ENCODE data around the gene CD248. TPM values are rescaled to one million over a fixed set of nuclear protein-coding genes. Genes with fewer than 3 reads are reported as not detected.

Gene CD248
- total RNA-seq, 1 donor from 2014 or later = 11.4 TPM

DNA sequence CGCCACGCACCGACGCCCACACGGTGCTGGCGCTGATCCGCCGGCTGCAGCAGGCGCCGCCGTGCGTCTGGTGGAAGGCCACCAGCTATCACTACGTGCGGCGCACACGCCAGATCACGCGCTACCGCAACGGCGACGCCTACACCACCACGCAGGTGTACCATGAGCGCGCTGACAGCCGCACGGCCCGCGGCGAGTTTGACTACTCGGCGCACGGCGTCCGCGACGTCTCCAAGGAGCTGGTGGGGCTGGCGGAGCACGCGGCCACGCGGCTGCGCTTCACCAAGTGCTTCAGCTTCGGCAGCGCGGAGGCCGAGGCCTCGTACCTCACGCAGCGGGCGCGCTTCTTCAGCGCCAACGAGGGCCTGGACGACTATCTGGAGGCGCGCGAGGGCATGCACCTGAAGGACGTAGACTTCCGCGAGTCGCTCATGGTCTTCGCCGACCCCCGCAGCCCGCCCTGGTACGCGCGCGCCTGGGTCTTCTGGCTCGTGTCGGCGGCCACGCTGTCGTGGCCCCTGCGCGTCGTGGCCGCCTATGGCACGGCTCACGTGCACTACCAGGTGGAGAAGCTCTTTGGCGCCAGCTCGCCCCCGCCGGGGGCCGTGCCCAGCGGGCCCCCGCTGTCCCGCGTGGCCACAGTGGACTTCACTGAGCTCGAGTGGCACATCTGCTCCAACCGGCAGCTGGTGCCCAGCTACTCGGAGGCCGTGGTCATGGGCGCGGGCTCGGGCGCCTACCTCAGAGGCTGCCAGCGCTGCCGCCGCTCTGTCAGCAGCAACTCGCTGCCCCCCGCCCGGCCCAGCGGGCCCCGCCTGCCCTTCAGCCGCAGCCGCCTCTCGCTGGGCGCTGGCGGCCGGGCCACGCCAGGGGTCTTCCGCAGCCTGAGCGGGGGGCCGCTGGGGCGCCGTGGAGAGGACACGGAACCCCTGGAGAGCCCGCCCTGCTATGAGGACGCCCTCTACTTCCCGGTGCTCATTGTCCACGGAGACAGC is 21.9 kb downstream of the CD248 start:
- TF ChIP-seq, protein P1, sequence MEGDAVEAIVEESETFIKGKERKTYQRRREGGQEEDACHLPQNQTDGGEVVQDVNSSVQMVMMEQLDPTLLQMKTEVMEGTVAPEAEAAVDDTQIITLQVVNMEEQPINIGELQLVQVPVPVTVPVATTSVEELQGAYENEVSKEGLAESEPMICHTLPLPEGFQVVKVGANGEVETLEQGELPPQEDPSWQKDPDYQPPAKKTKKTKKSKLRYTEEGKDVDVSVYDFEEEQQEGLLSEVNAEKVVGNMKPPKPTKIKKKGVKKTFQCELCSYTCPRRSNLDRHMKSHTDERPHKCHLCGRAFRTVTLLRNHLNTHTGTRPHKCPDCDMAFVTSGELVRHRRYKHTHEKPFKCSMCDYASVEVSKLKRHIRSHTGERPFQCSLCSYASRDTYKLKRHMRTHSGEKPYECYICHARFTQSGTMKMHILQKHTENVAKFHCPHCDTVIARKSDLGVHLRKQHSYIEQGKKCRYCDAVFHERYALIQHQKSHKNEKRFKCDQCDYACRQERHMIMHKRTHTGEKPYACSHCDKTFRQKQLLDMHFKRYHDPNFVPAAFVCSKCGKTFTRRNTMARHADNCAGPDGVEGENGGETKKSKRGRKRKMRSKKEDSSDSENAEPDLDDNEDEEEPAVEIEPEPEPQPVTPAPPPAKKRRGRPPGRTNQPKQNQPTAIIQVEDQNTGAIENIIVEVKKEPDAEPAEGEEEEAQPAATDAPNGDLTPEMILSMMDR (IDR thresholded peaks at IDR 0.05; ENCODE audit: partially characterized antibody, unreplicated experiment) = no peak
- Mint-ChIP-seq H3K27ac (ENCODE audit: unreplicated experiment) (no peak overlapping the region), H3K4me3 (ENCODE audit: unreplicated experiment) (no peak overlapping the region), H3K4me1 (ENCODE audit: low read depth, unreplicated experiment) (peaks cover 19% of the 10 kb centered on the region), H3K36me3 (ENCODE audit: unreplicated experiment) (no peaks in the 10 kb centered on the region), H3K27me3 (ENCODE audit: unreplicated experiment) (peaks cover 22% of the 10 kb centered on the region), H3K9me3 (ENCODE audit: unreplicated experiment) (peaks cover 21% of the 10 kb centered on the region)
- no peak for DNase-seq

DNA sequence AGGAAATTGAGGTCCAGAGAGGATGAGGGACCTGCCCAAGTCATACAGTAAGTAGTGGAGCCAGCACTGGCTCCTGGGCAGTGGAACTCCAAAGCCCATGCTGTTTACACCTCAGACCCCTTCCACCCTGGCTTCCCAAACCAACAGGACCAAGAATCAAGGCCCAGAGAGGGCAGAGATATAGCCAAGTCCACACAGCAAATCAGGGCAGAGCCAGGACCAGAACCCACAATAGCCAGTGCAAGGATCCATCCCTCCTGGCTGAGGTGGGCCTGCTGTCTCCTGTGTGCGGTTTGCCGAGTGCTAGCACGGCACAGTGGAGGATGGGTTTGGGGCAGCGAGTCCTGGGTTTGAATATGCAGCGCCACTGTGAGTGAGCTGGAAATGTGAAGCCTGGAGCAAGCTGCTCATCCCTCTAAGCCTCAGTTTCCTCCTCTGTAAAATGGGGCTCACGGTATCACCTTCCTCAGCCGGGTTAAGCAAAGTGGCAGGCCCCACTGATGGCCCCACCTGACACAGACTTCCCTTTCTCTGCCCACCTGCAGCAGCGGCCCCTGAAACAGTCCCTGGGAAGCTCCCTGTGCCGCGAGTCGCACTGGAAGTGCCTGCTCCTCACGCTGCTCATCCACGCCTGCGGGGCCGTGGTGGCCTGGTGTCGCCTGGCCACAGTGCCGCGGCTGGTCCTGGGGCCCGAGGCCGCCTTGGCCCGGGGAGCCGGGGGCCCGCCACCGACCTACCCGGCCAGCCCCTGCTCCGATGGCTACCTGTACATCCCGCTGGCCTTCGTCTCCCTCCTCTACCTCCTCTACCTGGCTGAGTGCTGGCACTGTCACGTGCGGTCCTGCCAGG is 22.8 kb downstream of the CD248 start:
- TF ChIP-seq, protein P1 (IDR thresholded peaks at IDR 0.05; ENCODE audit: partially characterized antibody, unreplicated experiment) = no peak
- H3K9me3 Mint-ChIP-seq (ENCODE audit: unreplicated experiment) = peaks cover 24% of the 10 kb centered on the region
- peaks cover 21% of the 10 kb centered on the region for H3K4me1 Mint-ChIP-seq (ENCODE audit: low read depth, unreplicated experiment)
- no peak for DNase-seq
- H3K27ac Mint-ChIP-seq (ENCODE audit: unreplicated experiment) = no peak overlapping the region
- H3K4me3 Mint-ChIP-seq (ENCODE audit: unreplicated experiment) = no peak overlapping the region
- no peaks in the 10 kb centered on the region for H3K36me3 Mint-ChIP-seq (ENCODE audit: unreplicated experiment)
- peaks cover 26% of the 10 kb centered on the region for H3K27me3 Mint-ChIP-seq (ENCODE audit: unreplicated experiment)

DNA sequence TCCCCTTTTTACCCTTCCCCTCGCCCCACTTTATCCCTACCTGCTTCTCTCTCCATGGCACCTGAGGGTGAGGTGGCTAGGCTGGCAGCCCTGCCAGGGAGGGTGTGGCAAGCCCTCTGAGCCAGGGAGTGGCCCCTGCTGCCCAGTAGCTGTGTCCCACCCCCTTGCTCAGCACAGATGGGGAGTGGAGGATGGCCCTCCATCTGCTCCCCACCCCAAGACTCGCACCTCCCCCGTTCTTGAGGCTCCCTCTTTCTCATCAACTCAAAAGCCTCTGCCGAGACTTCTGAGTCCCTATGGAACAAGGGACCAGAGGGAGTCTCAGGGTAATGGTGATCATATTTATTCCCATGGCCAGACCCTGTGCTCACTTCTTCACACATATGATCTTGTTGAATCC is 23.5 kb downstream of the CD248 start:
- H3K27ac Mint-ChIP-seq (ENCODE audit: unreplicated experiment) = no peak overlapping the region
- peaks cover 21% of the 10 kb centered on the region for H3K4me1 Mint-ChIP-seq (ENCODE audit: low read depth, unreplicated experiment)
- peaks cover 24% of the 10 kb centered on the region for H3K9me3 Mint-ChIP-seq (ENCODE audit: unreplicated experiment)
- no peak for DNase-seq
- H3K36me3 Mint-ChIP-seq (ENCODE audit: unreplicated experiment) = no peaks in the 10 kb centered on the region
- peak overlapping the region; percentile 55 for H3K4me3 Mint-ChIP-seq (ENCODE audit: unreplicated experiment)
- peaks cover 27% of the 10 kb centered on the region for H3K27me3 Mint-ChIP-seq (ENCODE audit: unreplicated experiment)
- TF ChIP-seq, protein P1 (IDR thresholded peaks at IDR 0.05; ENCODE audit: partially characterized antibody, unreplicated experiment) = no peak

DNA sequence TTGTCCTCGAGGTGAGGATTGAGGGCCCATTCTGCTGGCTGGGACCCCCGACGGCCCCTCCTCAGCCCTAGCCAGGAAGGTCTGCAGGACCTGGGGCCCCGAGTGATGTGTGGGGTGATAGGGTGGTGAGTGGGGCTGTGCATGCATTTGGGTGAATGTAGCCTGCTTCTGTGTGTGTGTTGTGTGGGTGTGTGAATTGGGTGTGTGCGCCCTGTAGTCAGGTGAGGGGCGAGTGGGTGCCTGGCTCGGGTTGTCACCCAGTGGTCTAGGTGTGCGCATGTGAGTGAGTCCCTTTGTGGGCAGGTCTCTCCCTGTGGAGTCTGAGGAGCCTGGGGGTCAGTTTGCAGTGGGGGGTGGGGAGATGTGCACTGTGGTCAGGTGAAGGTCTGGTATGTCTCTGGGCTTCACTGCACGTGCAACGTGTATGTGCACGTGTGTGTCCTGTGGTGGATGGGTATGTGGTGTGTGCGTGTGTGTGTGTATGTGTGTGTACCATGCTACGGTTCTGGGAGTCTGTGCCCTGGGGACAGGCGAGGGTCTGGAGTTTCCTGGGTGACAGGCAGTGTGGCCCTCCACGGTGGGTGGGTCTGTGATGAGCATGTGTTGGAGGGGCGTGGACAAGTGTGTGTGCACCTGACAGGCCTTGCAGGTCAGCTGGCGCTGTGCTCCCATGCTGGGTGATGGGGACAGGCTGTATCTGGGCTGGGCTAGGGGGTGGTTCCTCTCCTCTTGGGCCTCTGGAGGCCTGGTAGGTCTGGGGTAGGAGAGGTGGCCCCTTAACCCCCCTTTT is 24.1 kb downstream of the CD248 start:
- DNase-seq = no peak
- Mint-ChIP-seq H3K9me3 (ENCODE audit: unreplicated experiment) (peaks cover 24% of the 10 kb centered on the region), H3K27ac (ENCODE audit: unreplicated experiment) (peak overlapping the region; percentile 40), H3K4me1 (ENCODE audit: low read depth, unreplicated experiment) (peaks cover 21% of the 10 kb centered on the region), H3K27me3 (ENCODE audit: unreplicated experiment) (peaks cover 27% of the 10 kb centered on the region), H3K4me3 (ENCODE audit: unreplicated experiment) (peak overlapping the region; percentile 79), H3K36me3 (ENCODE audit: unreplicated experiment) (no peaks in the 10 kb centered on the region)
- TF ChIP-seq, protein P1 (IDR thresholded peaks at IDR 0.05; ENCODE audit: partially characterized antibody, unreplicated experiment) = no peak

Measured in glutamatergic neuron (in vitro differentiated cells).